ENCODE measurements around the gene NUDT8.

- TF ChIP-seq, protein P1, sequence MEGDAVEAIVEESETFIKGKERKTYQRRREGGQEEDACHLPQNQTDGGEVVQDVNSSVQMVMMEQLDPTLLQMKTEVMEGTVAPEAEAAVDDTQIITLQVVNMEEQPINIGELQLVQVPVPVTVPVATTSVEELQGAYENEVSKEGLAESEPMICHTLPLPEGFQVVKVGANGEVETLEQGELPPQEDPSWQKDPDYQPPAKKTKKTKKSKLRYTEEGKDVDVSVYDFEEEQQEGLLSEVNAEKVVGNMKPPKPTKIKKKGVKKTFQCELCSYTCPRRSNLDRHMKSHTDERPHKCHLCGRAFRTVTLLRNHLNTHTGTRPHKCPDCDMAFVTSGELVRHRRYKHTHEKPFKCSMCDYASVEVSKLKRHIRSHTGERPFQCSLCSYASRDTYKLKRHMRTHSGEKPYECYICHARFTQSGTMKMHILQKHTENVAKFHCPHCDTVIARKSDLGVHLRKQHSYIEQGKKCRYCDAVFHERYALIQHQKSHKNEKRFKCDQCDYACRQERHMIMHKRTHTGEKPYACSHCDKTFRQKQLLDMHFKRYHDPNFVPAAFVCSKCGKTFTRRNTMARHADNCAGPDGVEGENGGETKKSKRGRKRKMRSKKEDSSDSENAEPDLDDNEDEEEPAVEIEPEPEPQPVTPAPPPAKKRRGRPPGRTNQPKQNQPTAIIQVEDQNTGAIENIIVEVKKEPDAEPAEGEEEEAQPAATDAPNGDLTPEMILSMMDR (IDR thresholded peaks at IDR 0.05), result no peak
- TF ChIP-seq POLR2A (IDR thresholded peaks at IDR 0.05), result no peak
These were observed 5.4 kb upstream of the NUDT8 start for GRCh38 chr11:67635231-67635521.

Measured in adrenal gland (tissue), 5 donors.